Neural cell (in vitro differentiated cells): ENCODE data around the gene PLXNA2. TPM values are rescaled to one million over a fixed set of nuclear protein-coding genes. Genes with fewer than 3 reads are reported as not detected.

Experiments
- H2AFZ ChIP-seq: fragments of 200-600, 300-800 bp; sonication (generic), shearing (Covaris generic); 2 replicates; pipeline ENCODE4 v1.6.0; 2014; ENCODE audit warnings: low read depth, mild to moderate bottlenecking, antibody characterized with exemption, low read length, moderate library complexity
- H3F3A ChIP-seq: fragments of 200-600 bp; shearing (Covaris generic); 2 replicates; pipeline ENCODE4 v1.6.1; 2016; ENCODE audit warnings: mild to moderate bottlenecking, moderate library complexity, mixed read lengths, antibody characterized with exemption, low read length; ENCODE audit not compliant: insufficient read depth, poor library complexity, severe bottlenecking
- H3K27ac ChIP-seq: fragments of 200-600, 300-800 bp; sonication (generic), shearing (Covaris generic); 2 replicates; pipeline ENCODE4 v1.5.1; 2014; ENCODE audit warnings: mild to moderate bottlenecking, low read length, moderate library complexity
- H3K27me3 ChIP-seq: fragments of 300-800, 200-600 bp; sonication (generic), shearing (Covaris generic); 2 replicates; pipeline ENCODE4 v1.6.0; 2014; ENCODE audit warnings: mild to moderate bottlenecking, low read depth, low read length, moderate library complexity; ENCODE audit not compliant: insufficient read depth
- H3K36me3 ChIP-seq: fragments of 300-800, 200-600 bp; sonication (generic), shearing (Covaris generic); 2 replicates; pipeline ENCODE4 v1.5.1; 2014; ENCODE audit warnings: mild to moderate bottlenecking, antibody characterized with exemption, low read length, moderate library complexity; ENCODE audit not compliant: insufficient read depth
- H3K4me2 ChIP-seq: fragments of 300-800, 200-600 bp; sonication (generic), shearing (Covaris generic); 2 replicates; pipeline ENCODE4 v1.6.0; 2014; ENCODE audit warnings: mild to moderate bottlenecking, low read length
- H3K4me3 ChIP-seq: fragments of 300-800, 200-600 bp; sonication (generic), shearing (Covaris generic); 2 replicates; pipeline ENCODE4 v1.5.1; 2014; ENCODE audit warnings: mild to moderate bottlenecking, low read length, moderate library complexity
- H3K79me2 ChIP-seq: fragments of 200-600 bp; shearing (Covaris generic); replicated peaks from 2 replicates; pipeline ENCODE4 v1.6.0; 2014; ENCODE audit warnings: mild to moderate bottlenecking, low read length, moderate library complexity; ENCODE audit not compliant: insufficient read depth
- H3K9ac ChIP-seq: fragments of 300-800, 200-600 bp; sonication (generic), shearing (Covaris generic); 2 replicates; pipeline ENCODE4 v1.6.1; 2016; ENCODE audit warnings: mild to moderate bottlenecking, low read length, mixed read lengths
- H3K9me2 ChIP-seq: fragments of 200-600 bp; shearing (Covaris generic); 2 replicates; pipeline ENCODE4 v1.6.1; 2016; ENCODE audit warnings: mild to moderate bottlenecking, low read length, mixed read lengths; ENCODE audit not compliant: insufficient read depth
- H3K9me3 ChIP-seq: fragments of 200-600, 300-800 bp; sonication (generic), shearing (Covaris generic); 2 replicates; pipeline ENCODE4 v1.6.1; 2016; ENCODE audit warnings: mild to moderate bottlenecking, mixed run types, low read length, moderate library complexity, mixed read lengths
- H4K20me1 ChIP-seq: fragments of 200-600 bp; shearing (Covaris generic); 2 replicates; pipeline ENCODE4 v1.6.1; 2016; ENCODE audit warnings: mild to moderate bottlenecking, mixed run types; ENCODE audit not compliant: insufficient read depth
- CTCF ChIP-seq: fragments of 450-650 bp; IDR thresholded peaks from 2 replicates; pipeline ENCODE4 v1.5.1; 2014; ENCODE audit warnings: antibody characterized with exemption, mild to moderate bottlenecking, moderate library complexity; ENCODE audit not compliant: poor library complexity, severe bottlenecking
- EP300 ChIP-seq: fragments of 450-650 bp; conservative IDR thresholded peaks from 2 replicates; pipeline ENCODE4 v1.6.1; 2014; ENCODE audit warnings: antibody characterized with exemption, mild to moderate bottlenecking, moderate library complexity; ENCODE audit not compliant: poor library complexity, severe bottlenecking
- EZH2 ChIP-seq: fragments of 200-600, 300-800 bp; shearing (Covaris generic), sonication (generic); IDR thresholded peaks from 2 replicates; pipeline ENCODE4 v1.6.1; 2014; ENCODE audit warnings: antibody characterized with exemption, low read length, borderline replicate concordance, mild to moderate bottlenecking; ENCODE audit not compliant: insufficient read depth, poor library complexity, severe bottlenecking
- MXI1 ChIP-seq: fragments of 450-650 bp; conservative IDR thresholded peaks from 2 replicates; pipeline ENCODE4 v1.6.1; 2014; ENCODE audit warnings: antibody characterized with exemption, mild to moderate bottlenecking; ENCODE audit not compliant: poor library complexity, severe bottlenecking
- POLR2AphosphoS5 ChIP-seq: IDR thresholded peaks from 2 replicates; pipeline ENCODE4 v1.6.1; 2012
- RAD21 ChIP-seq: fragments of 450-650 bp; conservative IDR thresholded peaks from 2 replicates; pipeline ENCODE4 v1.6.1; 2014; ENCODE audit warnings: antibody characterized with exemption, mild to moderate bottlenecking, moderate library complexity
- REST ChIP-seq: IDR thresholded peaks from 2 replicates; pipeline ENCODE4 v1.6.1; 2012; ENCODE audit warnings: borderline replicate concordance
- SMC3 ChIP-seq: fragments of 450-650 bp; conservative IDR thresholded peaks from 2 replicates; pipeline ENCODE4 v1.6.1; 2014; ENCODE audit warnings: antibody characterized with exemption, mild to moderate bottlenecking, moderate library complexity; ENCODE audit not compliant: poor library complexity
- TAF1 ChIP-seq: IDR thresholded peaks from 2 replicates; pipeline ENCODE4 v1.6.1; 2012; ENCODE audit warnings: low read depth
- polyA plus RNA-seq: library from polyadenylated mRNA; depleted of rRNA; stranded (reverse); fragments of >200 nt; gene quantifications from 2 replicates; pipeline ENCODE4 v1.2.3, GENCODE V29; 2014

The PLXNA2 gene
- polyA plus RNA-seq, 1 donor from 2014 or later: 30.6 TPM

GRCh38 chr1:208235982-208236761 is 8.0 kb downstream of the PLXNA2 start:
- Histone ChIP-seq H3K4me3 (peak overlapping the region; percentile 95), H3K9me3 (no peaks in the 10 kb centered on the region), H3K36me3 (peaks cover 5% of the 10 kb centered on the region), H3K9me2 (no peaks in the 10 kb centered on the region), H3K9ac (no peak overlapping the region), H3K4me2 (no peak overlapping the region), H2AFZ (no peak overlapping the region), H3K79me2 (peaks cover 97% of the 10 kb centered on the region), H3F3A (no peaks in the 10 kb centered on the region), H3K27me3 (no peaks in the 10 kb centered on the region), H4K20me1 (peaks cover 23% of the 10 kb centered on the region), H3K27ac (no peak overlapping the region)
- no peak for TF ChIP-seq SMC3
- no peak for TF ChIP-seq MXI1
- no peak for TF ChIP-seq POLR2AphosphoS5
- no peak for TF ChIP-seq EZH2

- no peak overlapping the region for H2AFZ ChIP-seq
- H3K4me3 ChIP-seq: peak overlapping the region; percentile 95
These were observed 8.7 kb downstream of the PLXNA2 start for GRCh38 chr1:208235356-208235981.

GRCh38 chr1:208234721-208235120 is 9.5 kb downstream of the PLXNA2 start:
- no peak overlapping the region for H3K4me2 ChIP-seq
- no peak overlapping the region for H3K27ac ChIP-seq
- TF ChIP-seq POLR2AphosphoS5 (no peak), SMC3 (no peak), MXI1 (no peak), EZH2 (no peak), RAD21 (no peak), CTCF (no peak), REST (no peak), EP300 (no peak), TAF1 (no peak)
- H3K36me3 ChIP-seq: peaks cover 5% of the 10 kb centered on the region
- H4K20me1 ChIP-seq: peaks cover 23% of the 10 kb centered on the region
- no peaks in the 10 kb centered on the region for H3F3A ChIP-seq
- H3K4me3 ChIP-seq: peak overlapping the region; percentile 33
- H3K9ac ChIP-seq: no peak overlapping the region
- H2AFZ ChIP-seq: no peak overlapping the region
- H3K9me3 ChIP-seq: no peaks in the 10 kb centered on the region
- peaks cover 96% of the 10 kb centered on the region for H3K79me2 ChIP-seq
- no peaks in the 10 kb centered on the region for H3K9me2 ChIP-seq
- H3K27me3 ChIP-seq: no peaks in the 10 kb centered on the region

More at GRCh38 chr1:208235356-208235981, 8.7 kb downstream of the PLXNA2 start:
- Histone ChIP-seq H3K27me3 (no peaks in the 10 kb centered on the region), H3K9me3 (no peaks in the 10 kb centered on the region), H3K4me2 (no peak overlapping the region), H3F3A (no peaks in the 10 kb centered on the region), H3K9me2 (no peaks in the 10 kb centered on the region), H3K79me2 (peaks cover 96% of the 10 kb centered on the region), H4K20me1 (peaks cover 23% of the 10 kb centered on the region), H3K9ac (no peak overlapping the region), H3K36me3 (peaks cover 5% of the 10 kb centered on the region), H3K27ac (no peak overlapping the region)
- no peak for TF ChIP-seq POLR2AphosphoS5
- TF ChIP-seq MXI1: no peak
- TF ChIP-seq TAF1: no peak
- no peak for TF ChIP-seq RAD21
- no peak for TF ChIP-seq CTCF
- TF ChIP-seq EZH2: no peak
